HFFc6 (cell line): ENCODE data around the gene HECTD3. TPM values are rescaled to one million over a fixed set of nuclear protein-coding genes. Genes with fewer than 3 reads are reported as not detected.

Experiments
- DNase-seq: peaks from one replicate; pipeline ENCODE4 v3.0.0-alpha.2; 2018
- H3K27ac Mint-ChIP-seq: 2 replicates; pipeline ENCODE4 v1.8.0; 2020; ENCODE audit warnings: mild to moderate bottlenecking, mixed read lengths
- H3K27me3 Mint-ChIP-seq: 2 replicates; pipeline ENCODE4 v1.8.0; 2021; ENCODE audit warnings: mild to moderate bottlenecking, moderate library complexity, mixed read lengths; ENCODE audit not compliant: insufficient read depth
- H3K36me3 Mint-ChIP-seq: 2 replicates; pipeline ENCODE4 v1.8.0; 2021; ENCODE audit warnings: low read depth, mixed read lengths
- H3K4me1 Mint-ChIP-seq: 2 replicates; pipeline ENCODE4 v1.8.0; 2020; ENCODE audit warnings: low read depth, mixed read lengths
- H3K4me3 Mint-ChIP-seq: 2 replicates; pipeline ENCODE4 v1.8.0; 2020; ENCODE audit warnings: mild to moderate bottlenecking, moderate library complexity, mixed read lengths
- H3K9me3 Mint-ChIP-seq: 2 replicates; pipeline ENCODE4 v1.8.0; 2020; ENCODE audit warnings: mild to moderate bottlenecking, mixed read lengths
- total RNA-seq, 6 experiments: library from RNA; stranded (reverse); fragmentation: NEBNext Ultra II Directional; extraction: Animal tissue kit (Norgen Biotek cat#: 25700); gene quantifications; 2 replicates in 1 of 6; 3 replicates in 5 of 6; pipeline ENCODE4 v1.2.3, GENCODE V29; 2021
- TF ChIP-seq, protein P1 (sequence below): fragments of 200-600 bp; sonication (generic); IDR thresholded peaks from 2 replicates; pipeline ENCODE4 v1.5.0; 2021; ENCODE audit warnings: antibody characterized with exemption, mild to moderate bottlenecking

The HECTD3 gene
- total RNA-seq, 6 experiments from 2014 or later: 27.8 to 33.3 (median 31.5) TPM

GRCh38 chr1:45037456-45037855 lies 26.3 kb upstream of the HECTD3 start:
- TF ChIP-seq, protein P1, sequence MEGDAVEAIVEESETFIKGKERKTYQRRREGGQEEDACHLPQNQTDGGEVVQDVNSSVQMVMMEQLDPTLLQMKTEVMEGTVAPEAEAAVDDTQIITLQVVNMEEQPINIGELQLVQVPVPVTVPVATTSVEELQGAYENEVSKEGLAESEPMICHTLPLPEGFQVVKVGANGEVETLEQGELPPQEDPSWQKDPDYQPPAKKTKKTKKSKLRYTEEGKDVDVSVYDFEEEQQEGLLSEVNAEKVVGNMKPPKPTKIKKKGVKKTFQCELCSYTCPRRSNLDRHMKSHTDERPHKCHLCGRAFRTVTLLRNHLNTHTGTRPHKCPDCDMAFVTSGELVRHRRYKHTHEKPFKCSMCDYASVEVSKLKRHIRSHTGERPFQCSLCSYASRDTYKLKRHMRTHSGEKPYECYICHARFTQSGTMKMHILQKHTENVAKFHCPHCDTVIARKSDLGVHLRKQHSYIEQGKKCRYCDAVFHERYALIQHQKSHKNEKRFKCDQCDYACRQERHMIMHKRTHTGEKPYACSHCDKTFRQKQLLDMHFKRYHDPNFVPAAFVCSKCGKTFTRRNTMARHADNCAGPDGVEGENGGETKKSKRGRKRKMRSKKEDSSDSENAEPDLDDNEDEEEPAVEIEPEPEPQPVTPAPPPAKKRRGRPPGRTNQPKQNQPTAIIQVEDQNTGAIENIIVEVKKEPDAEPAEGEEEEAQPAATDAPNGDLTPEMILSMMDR: no peak
- Mint-ChIP-seq H3K27ac (no peak overlapping the region), H3K4me3 (no peak overlapping the region), H3K27me3 (peaks cover 13% of the 10 kb centered on the region), H3K36me3 (no peaks in the 10 kb centered on the region), H3K4me1 (0 out of 2 replicates have a peak, but pooled peaks cover 5% of the 10 kb centered on the region), H3K9me3 (no peaks in the 10 kb centered on the region)
- peak; percentile 7 for DNase-seq

DNA sequence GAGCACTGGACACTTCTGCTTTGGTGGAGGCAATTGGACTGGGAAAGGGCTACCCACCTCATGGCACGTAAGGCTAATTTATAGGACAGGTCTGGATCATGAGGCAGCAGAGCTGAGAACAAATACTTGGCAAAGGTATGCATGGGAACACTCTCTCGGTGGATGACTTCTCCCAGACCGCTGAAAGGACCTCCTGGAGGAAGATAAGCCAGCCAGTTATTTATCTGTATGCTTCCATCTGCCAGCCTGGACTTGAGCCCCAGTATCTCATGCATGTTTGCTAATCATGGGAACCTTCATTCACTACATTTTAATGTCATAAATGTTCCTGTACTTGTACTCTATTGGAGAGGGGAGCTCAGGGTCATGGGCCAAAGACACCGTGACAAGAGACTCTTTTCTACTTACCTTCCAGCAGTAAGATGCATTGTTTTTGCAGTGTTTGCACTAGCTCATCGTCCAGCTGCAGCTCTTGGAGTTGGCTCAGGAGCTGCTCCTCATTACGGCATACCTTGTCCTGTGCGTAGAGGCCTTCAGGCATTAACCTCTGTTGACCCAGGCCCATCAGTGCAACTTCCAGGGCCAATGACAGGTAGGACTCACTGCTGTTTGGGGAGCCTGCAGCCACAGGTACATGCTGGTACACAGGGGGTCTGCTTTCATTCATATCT lies 24.6 kb upstream of the HECTD3 start:
- no peak overlapping the region for H3K4me3 Mint-ChIP-seq
- H3K9me3 Mint-ChIP-seq: no peaks in the 10 kb centered on the region
- no peaks in the 10 kb centered on the region for H3K36me3 Mint-ChIP-seq
- no peak for DNase-seq
- no peak overlapping the region for H3K27ac Mint-ChIP-seq
- TF ChIP-seq, protein P1: no peak
- H3K4me1 Mint-ChIP-seq: 0 out of 2 replicates have a peak, but pooled peaks cover 5% of the 10 kb centered on the region
- H3K27me3 Mint-ChIP-seq: peaks cover 12% of the 10 kb centered on the region

DNA sequence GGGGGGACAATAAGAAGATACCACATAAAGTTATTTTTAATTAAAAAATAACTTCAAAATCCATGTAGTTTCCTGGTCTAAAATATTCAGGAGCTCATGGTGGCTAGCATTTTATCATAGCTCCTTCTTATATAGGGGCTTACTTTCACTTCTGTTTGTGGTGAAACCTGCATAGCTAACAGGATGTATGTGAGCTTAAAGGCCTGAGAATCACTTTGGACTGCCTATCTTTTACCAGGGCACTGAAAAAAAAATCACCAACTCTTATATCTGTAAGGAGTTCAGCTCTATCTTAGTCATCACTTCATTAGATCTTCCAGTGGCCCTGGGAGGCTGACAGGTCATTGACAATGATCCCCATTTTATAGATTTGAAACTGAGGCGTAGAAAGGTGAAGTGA lies 22.2 kb upstream of the HECTD3 start:
- TF ChIP-seq, protein P1: no peak
- Mint-ChIP-seq H3K36me3 (no peaks in the 10 kb centered on the region), H3K27me3 (peaks cover 14% of the 10 kb centered on the region), H3K9me3 (no peaks in the 10 kb centered on the region), H3K27ac (no peak overlapping the region), H3K4me3 (no peak overlapping the region), H3K4me1 (0 out of 2 replicates have a peak, but pooled peaks cover 5% of the 10 kb centered on the region)
- no peak for DNase-seq

- Mint-ChIP-seq H3K36me3 (no peaks in the 10 kb centered on the region), H3K4me3 (no peak overlapping the region), H3K27ac (no peak overlapping the region), H3K4me1 (0 out of 2 replicates have a peak, but pooled peaks cover 5% of the 10 kb centered on the region), H3K27me3 (peaks cover 14% of the 10 kb centered on the region), H3K9me3 (no peaks in the 10 kb centered on the region)
- TF ChIP-seq, protein P1: no peak
- no peak for DNase-seq
Observed at GRCh38 chr1:45032837-45033236, 21.7 kb upstream of the HECTD3 start.

DNA sequence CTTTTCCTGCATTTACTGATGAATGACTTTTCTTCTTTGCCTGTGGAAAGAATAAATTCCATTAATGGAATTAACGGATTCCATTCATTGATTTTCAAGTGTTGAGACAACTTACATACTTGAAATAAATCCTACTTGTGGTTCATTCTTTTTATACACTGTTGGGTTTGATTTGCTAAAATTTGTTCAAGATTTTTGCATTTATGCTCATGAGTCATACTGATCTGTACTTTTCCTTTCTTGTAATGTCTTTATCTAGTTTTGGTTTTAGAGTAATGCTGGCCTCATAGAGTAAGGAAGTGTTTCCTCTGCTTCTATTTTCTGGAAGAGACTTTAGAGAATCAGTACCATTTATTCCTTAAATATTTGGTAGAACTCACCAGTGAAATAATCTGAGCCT lies 15.3 kb upstream of the HECTD3 start:
- no peak for DNase-seq
- TF ChIP-seq, protein P1: no peak
- H3K4me1 Mint-ChIP-seq: peaks cover 7% of the 10 kb centered on the region; the same call in 1 of the 2 replicates
- H3K27ac Mint-ChIP-seq: no peak overlapping the region
- no peaks in the 10 kb centered on the region for H3K36me3 Mint-ChIP-seq
- H3K9me3 Mint-ChIP-seq: no peaks in the 10 kb centered on the region
- no peak overlapping the region for H3K4me3 Mint-ChIP-seq
- peaks cover 4% of the 10 kb centered on the region for H3K27me3 Mint-ChIP-seq
